Naive B cell (primary cell): ENCODE results near the gene NPR2. TPM values are rescaled to one million over a fixed set of nuclear protein-coding genes. Genes with fewer than 3 reads are reported as not detected.
A peak's percentile ranks its signal among the peaks of the same experiment; 100 is the strongest.

Source experiments
- ATAC-seq, 2 donors: fragments of 150-1000 bp; cut with Tn5 transposase; 2 replicates each; pipeline ENCODE4 v1.10.0; 2021; ENCODE audit warnings: low read depth in 2 of 2, mild to moderate bottlenecking in 2 of 2, moderate library complexity in 2 of 2
- DNase-seq: peaks from one replicate; pipeline ENCODE4 v3.0.0; 2022
- H3K27ac Mint-ChIP-seq, 6 donors: one replicate each; pipeline ENCODE4 v1.8.0; 2020 to 2022; ENCODE audit warnings: mild to moderate bottlenecking in 6 of 6, mixed read lengths in 6 of 6, moderate library complexity in 5 of 6, inconsistent platforms in 2 of 6
- H3K27me3 Mint-ChIP-seq, 3 donors: one replicate each; pipeline ENCODE4 v1.8.0; 2021 to 2022; ENCODE audit warnings: mixed read lengths in 3 of 3, mild to moderate bottlenecking in 1 of 3
- H3K36me3 Mint-ChIP-seq, 2 donors: one replicate each; pipeline ENCODE4 v1.8.0; 2020 to 2022; ENCODE audit warnings: mixed read lengths in 2 of 2, inconsistent platforms in 1 of 2, mild to moderate bottlenecking in 1 of 2
- H3K4me1 Mint-ChIP-seq, 3 donors: one replicate each; pipeline ENCODE4 v1.8.0; 2020 to 2022; ENCODE audit warnings: mixed read lengths in 3 of 3, inconsistent platforms in 1 of 3, mild to moderate bottlenecking in 1 of 3, moderate library complexity in 1 of 3
- H3K4me3 Mint-ChIP-seq, 8 donors: one replicate each; pipeline ENCODE4 v1.8.0; 2020 to 2022; ENCODE audit warnings: mild to moderate bottlenecking in 8 of 8, mixed read lengths in 8 of 8, moderate library complexity in 8 of 8, inconsistent platforms in 2 of 8
- H3K9me3 Mint-ChIP-seq, 7 donors: one replicate each; pipeline ENCODE4 v1.8.0; 2020 to 2022; ENCODE audit warnings: mixed read lengths in 7 of 7, mild to moderate bottlenecking in 5 of 7, inconsistent platforms in 2 of 7, moderate library complexity in 1 of 7
- polyA plus RNA-seq, 6 donors: library from polyadenylated mRNA; unstranded; fragments of 300-500 nt; fragmentation: Illumina TruSeq; gene quantifications; one replicate each; pipeline ENCODE4 v1.2.3, GENCODE V29; 2021; ENCODE audit warnings: low read depth in 6 of 6

NPR2 gene
- polyA plus RNA-seq, 6 donors from 2014 or later = 0.70 to 1.4 (median 0.72) TPM; not detected in 3

DNA sequence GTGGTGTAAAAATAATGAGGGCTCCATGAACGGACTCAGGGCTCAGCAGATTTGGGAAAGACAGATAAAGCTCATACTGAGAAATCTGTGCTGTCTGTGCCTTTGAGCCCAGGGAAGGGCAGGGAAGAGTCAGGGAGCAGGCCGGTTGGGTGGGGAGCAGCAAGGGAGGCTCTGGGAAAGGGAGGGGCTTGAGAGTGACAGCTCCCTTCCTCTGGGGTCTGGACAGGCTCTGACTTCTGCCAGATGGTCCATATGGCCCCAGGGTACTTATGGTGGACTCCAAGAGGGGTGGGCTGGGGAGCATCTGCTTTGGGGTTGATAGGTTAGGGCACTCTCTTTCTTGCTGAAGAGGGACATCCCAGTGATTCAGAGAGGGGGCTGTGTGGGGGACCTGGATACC is 2.1 kb downstream of the NPR2 start:
- no peak for ATAC-seq
- Mint-ChIP-seq H3K9me3 (no peaks in the 10 kb centered on the region), H3K4me3 (no peak overlapping the region), H3K27me3 (peaks cover 3 to 10% (median 8%) of the 10 kb centered on the region in 3 donors), H3K4me1 (peaks cover 9 to 12% (median 12%) of the 10 kb centered on the region in 3 donors), H3K27ac (peak overlapping the region in 1 of 6 donors; percentile 79), H3K36me3 (peaks cover 0 to 5% of the 10 kb centered on the region in 2 donors)
- no peak for DNase-seq

GRCh38 chr9:35795695-35796094 is 4.3 kb downstream of the NPR2 start:
- no peak overlapping the region for H3K27ac Mint-ChIP-seq
- no peak for ATAC-seq
- H3K4me1 Mint-ChIP-seq = peaks cover 4 to 5% (median 5%) of the 10 kb centered on the region in 3 donors
- peaks cover 5 to 12% of the 10 kb centered on the region in 2 donors for H3K36me3 Mint-ChIP-seq
- no peak for DNase-seq
- no peaks in the 10 kb centered on the region for H3K9me3 Mint-ChIP-seq
- H3K27me3 Mint-ChIP-seq = peaks cover 0 to 5% (median 4%) of the 10 kb centered on the region in 3 donors
- no peak overlapping the region for H3K4me3 Mint-ChIP-seq

GRCh38 chr9:35797311-35798109 is 6.1 kb downstream of the NPR2 start:
- H3K4me3 Mint-ChIP-seq = no peak overlapping the region
- H3K36me3 Mint-ChIP-seq = peaks cover 17 to 28% of the 10 kb centered on the region in 2 donors

GRCh38 chr9:35798658-35799374 is 7.4 kb downstream of the NPR2 start:
- no peak for ATAC-seq
- no peaks in the 10 kb centered on the region for H3K4me1 Mint-ChIP-seq
- no peak overlapping the region for H3K27ac Mint-ChIP-seq

More at GRCh38 chr9:35797311-35798109, 6.1 kb downstream of the NPR2 start:
- ATAC-seq = no peak
- Mint-ChIP-seq H3K27ac (peak overlapping the region in 2 of 6 donors; percentile 31 to 75), H3K4me1 (no peaks in the 10 kb centered on the region), H3K27me3 (no peaks in the 10 kb centered on the region), H3K9me3 (no peaks in the 10 kb centered on the region)
- DNase-seq = no peak

DNA sequence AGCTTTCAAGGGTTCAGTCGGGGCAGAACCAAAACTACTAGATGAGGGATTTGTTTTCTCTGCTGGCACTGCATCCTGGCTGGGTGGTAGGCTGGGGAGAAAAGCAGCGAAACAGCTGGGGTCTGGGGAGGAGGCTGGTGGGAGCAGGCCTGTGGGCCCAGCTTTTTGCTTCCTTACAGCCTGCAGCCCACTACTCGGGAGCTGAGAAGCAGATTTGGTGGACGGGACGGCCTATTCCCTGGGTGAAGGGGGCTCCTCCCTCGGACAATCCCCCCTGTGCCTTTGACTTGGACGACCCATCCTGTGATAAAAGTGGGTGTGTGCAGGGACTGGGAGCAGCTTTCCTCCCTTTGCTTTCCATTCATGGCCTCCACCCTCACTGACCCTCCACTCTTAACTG is 9.1 kb downstream of the NPR2 start:
- no peak overlapping the region for H3K27ac Mint-ChIP-seq
- ATAC-seq (no peak), DNase-seq (no peak)
- no peak overlapping the region for H3K4me3 Mint-ChIP-seq
- H3K4me1 Mint-ChIP-seq = no peaks in the 10 kb centered on the region
- H3K9me3 Mint-ChIP-seq = no peaks in the 10 kb centered on the region
- peaks cover 11 to 28% of the 10 kb centered on the region in 2 donors for H3K36me3 Mint-ChIP-seq
- no peaks in the 10 kb centered on the region for H3K27me3 Mint-ChIP-seq

More at GRCh38 chr9:35798658-35799374, 7.4 kb downstream of the NPR2 start:
- Mint-ChIP-seq H3K27me3 (no peaks in the 10 kb centered on the region), H3K4me3 (no peak overlapping the region), H3K36me3 (peaks cover 17 to 28% of the 10 kb centered on the region in 2 donors), H3K9me3 (no peaks in the 10 kb centered on the region)
- DNase-seq = no peak

DNA sequence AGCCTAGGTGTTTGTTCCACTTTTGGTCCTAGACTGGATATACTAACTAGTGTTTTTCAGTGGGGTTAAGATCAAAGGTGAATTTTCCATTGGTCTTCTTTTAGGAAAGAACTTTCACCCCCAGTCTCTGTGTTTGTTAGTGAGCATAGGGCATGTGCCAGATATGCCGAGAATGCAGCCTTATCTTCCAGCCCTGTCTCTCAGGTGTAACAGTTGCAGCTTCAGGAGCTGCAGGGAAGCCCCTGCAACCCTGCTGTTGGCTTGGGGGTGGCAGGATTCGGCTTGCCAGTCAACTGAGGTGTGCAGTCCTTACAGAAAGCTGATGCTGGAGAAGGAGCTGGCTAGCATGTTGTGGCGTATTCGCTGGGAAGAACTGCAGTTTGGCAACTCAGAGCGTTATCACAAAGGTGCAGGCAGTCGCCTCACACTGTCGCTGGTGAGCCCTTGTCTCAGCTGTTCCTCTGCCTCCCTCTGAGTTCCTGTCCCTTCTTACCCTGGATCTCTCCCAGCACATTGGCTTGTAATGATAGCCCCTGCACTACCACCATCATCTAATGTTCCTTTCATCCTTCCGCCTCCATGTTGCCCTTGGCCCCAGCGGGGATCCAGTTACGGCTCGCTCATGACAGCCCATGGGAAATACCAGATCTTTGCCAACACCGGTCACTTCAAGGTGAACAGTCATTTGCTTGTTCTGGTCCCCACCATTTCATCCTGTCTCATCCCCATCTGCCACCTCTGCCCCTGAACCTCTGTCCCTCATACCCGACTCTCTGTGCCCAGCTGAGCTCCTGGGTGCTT is 10.1 kb downstream of the NPR2 start:
- peak overlapping the region in 1 of 6 donors; percentile 17 for H3K27ac Mint-ChIP-seq

GRCh38 chr9:35806101-35806500 is 14.7 kb downstream of the NPR2 start:
- Mint-ChIP-seq H3K4me1 (peaks cover 0 to 2% (median 0%) of the 10 kb centered on the region in 3 donors), H3K27ac (peak overlapping the region in 1 of 6 donors; percentile 30), H3K9me3 (no peaks in the 10 kb centered on the region), H3K36me3 (peaks cover 7 to 13% of the 10 kb centered on the region in 2 donors), H3K27me3 (no peaks in the 10 kb centered on the region), H3K4me3 (no peak overlapping the region)
- ATAC-seq = no peak
- DNase-seq = no peak

More for the DNA sequence above, 10.1 kb downstream of the NPR2 start:
- DNase-seq (no peak), ATAC-seq (no peak)
- no peak overlapping the region for H3K4me3 Mint-ChIP-seq
- H3K36me3 Mint-ChIP-seq = peaks cover 11 to 28% of the 10 kb centered on the region in 2 donors
- no peaks in the 10 kb centered on the region for H3K9me3 Mint-ChIP-seq
- no peaks in the 10 kb centered on the region for H3K4me1 Mint-ChIP-seq
- H3K27me3 Mint-ChIP-seq = no peaks in the 10 kb centered on the region

DNA sequence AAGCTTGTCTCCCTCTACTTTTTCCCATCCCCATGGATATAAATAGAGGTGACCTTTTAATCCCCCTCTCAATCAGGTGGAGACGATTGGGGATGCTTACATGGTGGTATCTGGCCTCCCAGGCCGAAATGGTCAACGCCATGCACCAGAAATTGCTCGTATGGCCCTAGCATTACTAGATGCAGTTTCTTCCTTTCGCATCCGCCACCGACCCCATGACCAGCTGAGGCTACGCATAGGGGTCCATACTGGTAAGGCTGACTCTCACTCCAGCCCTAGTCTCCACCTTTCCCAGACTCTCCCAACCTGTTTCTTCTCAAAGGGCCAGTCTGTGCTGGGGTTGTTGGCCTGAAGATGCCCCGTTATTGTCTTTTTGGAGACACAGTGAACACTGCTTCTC is 17.0 kb downstream of the NPR2 start:
- Mint-ChIP-seq H3K36me3 (no peaks in the 10 kb centered on the region), H3K27me3 (no peaks in the 10 kb centered on the region), H3K4me3 (no peak overlapping the region), H3K4me1 (peaks cover 13 to 24% (median 13%) of the 10 kb centered on the region in 3 donors), H3K27ac (peak overlapping the region in 1 of 6 donors; percentile 5), H3K9me3 (no peaks in the 10 kb centered on the region)
- no peak for ATAC-seq
- no peak for DNase-seq

- Mint-ChIP-seq H3K27me3 (no peaks in the 10 kb centered on the region), H3K4me1 (peaks cover 21 to 36% (median 24%) of the 10 kb centered on the region in 3 donors), H3K9me3 (no peaks in the 10 kb centered on the region), H3K27ac (peak overlapping the region in 2 of 6 donors; percentile 37 to 60), H3K36me3 (peaks cover 0 to under 1% of the 10 kb centered on the region in 2 donors), H3K4me3 (peak overlapping the region in 3 of 8 donors; percentile 4 to 15 (median 11))
- DNase-seq = no peak
- ATAC-seq = no peak
Observed at GRCh38 chr9:35810122-35810521, 18.7 kb downstream of the NPR2 start.

DNA sequence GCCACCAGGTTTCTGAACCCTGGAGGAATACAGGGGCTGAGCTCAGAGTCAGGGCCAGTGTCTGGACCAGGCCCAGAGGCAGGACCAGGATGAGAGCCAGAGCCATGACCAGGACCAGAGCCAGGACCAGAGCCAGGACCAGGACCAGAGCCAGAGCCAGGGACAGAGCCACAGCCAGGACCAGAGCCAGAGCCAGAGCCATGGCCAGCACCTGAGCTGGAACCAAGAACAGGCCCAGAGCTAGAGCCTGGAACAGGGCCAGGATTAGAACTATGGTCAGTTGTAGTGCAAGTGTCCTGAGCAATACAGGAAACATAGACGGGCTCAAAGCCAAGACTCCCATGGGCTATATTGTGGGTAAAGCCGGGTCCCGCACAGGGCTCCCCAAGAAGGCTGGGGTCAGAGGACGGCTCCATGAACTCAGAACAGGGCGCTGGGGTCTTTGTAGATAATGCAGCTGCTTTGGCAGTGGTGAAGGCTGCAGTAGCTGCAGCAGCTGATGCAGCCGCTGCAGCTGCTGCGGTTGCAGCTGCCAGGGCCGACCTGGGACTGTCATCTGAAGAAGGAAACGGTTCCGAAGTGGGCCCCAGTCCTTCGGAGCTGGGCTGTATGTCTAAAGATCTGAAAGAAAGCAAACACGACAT is 20.1 kb downstream of the NPR2 start:
- DNase-seq (no peak), ATAC-seq (no peak)
- H3K36me3 Mint-ChIP-seq = peaks cover 0 to 6% of the 10 kb centered on the region in 2 donors
- H3K27me3 Mint-ChIP-seq = no peaks in the 10 kb centered on the region
- H3K9me3 Mint-ChIP-seq = no peaks in the 10 kb centered on the region
- peaks cover 28 to 45% (median 31%) of the 10 kb centered on the region in 3 donors for H3K4me1 Mint-ChIP-seq
- H3K27ac Mint-ChIP-seq = peak overlapping the region; percentile 86 to 96 (median 94)
- H3K4me3 Mint-ChIP-seq = peak overlapping the region; percentile 81 to 96 (median 94)

GRCh38 chr9:35812025-35812602 is 20.7 kb downstream of the NPR2 start, which contains the start of gene SPAG8:
Gene SPAG8, minus strand, starts transcription at chr9:35812262. Its CDS starts 115 bp downstream, at chr9:35812147.
- Mint-ChIP-seq H3K36me3 (peaks cover 0 to 6% of the 10 kb centered on the region in 2 donors), H3K27me3 (no peaks in the 10 kb centered on the region), H3K4me3 (peak within 1 kb of the TSS; percentile 81 to 96 (median 94)), H3K9me3 (no peaks in the 10 kb centered on the region), H3K4me1 (peaks cover 28 to 46% (median 31%) of the 10 kb centered on the region in 3 donors), H3K27ac (peak within 1 kb of the TSS; percentile 86 to 96 (median 94))
- ATAC-seq (peak; percentile 65 to 66), DNase-seq (peak; percentile 92)

DNA sequence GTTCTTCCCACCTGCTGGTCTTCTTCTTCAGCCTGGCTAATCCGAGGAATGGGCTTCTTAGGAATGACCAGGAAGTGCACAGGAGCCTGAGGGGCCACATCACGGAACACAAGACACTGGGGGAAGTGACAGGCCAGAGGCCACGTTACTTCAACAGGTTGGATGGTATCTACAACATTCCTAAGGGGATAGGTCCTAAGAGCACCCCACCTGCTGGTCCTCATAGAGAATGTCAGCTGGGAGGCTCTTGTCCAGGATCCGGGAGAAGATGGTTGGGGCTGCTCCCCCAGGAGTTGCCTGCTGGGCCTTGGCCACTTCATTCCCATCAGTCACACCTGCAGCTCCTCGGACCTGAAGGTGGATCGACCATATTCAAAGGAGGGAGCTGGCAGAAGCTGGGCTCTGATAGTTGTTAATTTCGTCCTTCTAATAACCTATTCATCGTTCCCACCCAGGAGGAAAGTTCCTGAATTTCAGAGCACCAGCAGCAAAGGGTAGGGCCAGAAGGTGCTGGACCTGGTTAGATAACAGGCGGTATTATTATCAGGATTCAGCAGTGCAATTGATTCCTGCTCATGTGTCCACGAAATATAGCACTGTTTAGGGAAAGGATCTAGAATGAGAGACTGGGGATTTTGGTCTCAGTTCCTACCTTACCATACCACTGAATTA is 22.2 kb downstream of the NPR2 start:
- Mint-ChIP-seq H3K9me3 (no peaks in the 10 kb centered on the region), H3K36me3 (peaks cover 0 to 6% of the 10 kb centered on the region in 2 donors), H3K27me3 (peaks cover 0 to 5% (median 0%) of the 10 kb centered on the region in 3 donors), H3K4me3 (peak overlapping the region; percentile 51 to 98 (median 94)), H3K4me1 (peaks cover 28 to 49% (median 31%) of the 10 kb centered on the region in 3 donors), H3K27ac (peak overlapping the region in 2 of 6 donors; percentile 49 to 91)
- DNase-seq (no peak), ATAC-seq (no peak)
